CD4-positive, alpha-beta T cell (primary cell): Measurements from ENCODE around the gene DLX6. TPM values are rescaled to one million over a fixed set of nuclear protein-coding genes. Genes with fewer than 3 reads are reported as not detected.

Source experiments
- ATAC-seq: fragments of 200-7000 bp; cut with Tn5 transposase; one replicate; pipeline ENCODE4 v1.10.0; 2022; ENCODE audit warnings: mild to moderate bottlenecking; ENCODE audit not compliant: poor library complexity
- CTCF ChIA-PET: fragments of 350-600 bp; sonication (Branson Sonifier 250); formaldehyde crosslinking; loops from one replicate; lab custom pipeline; 2021; ENCODE audit warnings: antibody characterized with exemption, inconsistent platforms; lab: Charles Lee
- POLR2A ChIA-PET: fragments of 350-600 bp; sonication (Branson Sonifier 250); formaldehyde crosslinking; loops from one replicate; lab custom pipeline; 2021; ENCODE audit warnings: antibody characterized with exemption, inconsistent platforms; lab: Charles Lee
- DNase-seq, 14 experiments: peaks; one replicate each; pipeline ENCODE4 v3.0.0-alpha.2; 2013 to 2020; ENCODE audit warnings: mixed read lengths in 2 of 14
- H3K27ac ChIP-seq, 2 donors: one replicate each; pipeline versions ENCODE4 v1.5.1 to v1.7.0; 2013; ENCODE audit warnings: low read length in 2 of 2, low read depth in 1 of 2, mild to moderate bottlenecking in 1 of 2
- H3K27me3 ChIP-seq, 2 experiments: 1 replicate in 1 of 2; 2 replicates in 1 of 2; pipeline versions ENCODE4 v1.6.1 to v1.7.0; 2013; ENCODE audit warnings: low read length in 2 of 2, control low read depth in 1 of 2, mild to moderate bottlenecking in 1 of 2, moderate library complexity in 1 of 2; ENCODE audit not compliant: insufficient read depth in 2 of 2, control insufficient read depth in 1 of 2
- H3K36me3 ChIP-seq: one replicate; pipeline ENCODE4 v1.6.1; 2013; ENCODE audit warnings: low read length, control low read depth; ENCODE audit not compliant: insufficient read depth
- H3K4me1 ChIP-seq: one replicate; pipeline ENCODE4 v1.6.1; 2013; ENCODE audit warnings: low read length, control low read depth; ENCODE audit not compliant: insufficient read depth
- H3K4me3 ChIP-seq: one replicate; pipeline ENCODE4 v1.5.1; 2013; ENCODE audit warnings: mild to moderate bottlenecking, low read length, moderate library complexity
- H3K9me3 ChIP-seq, 2 experiments: 1 replicate in 1 of 2; 2 replicates in 1 of 2; pipeline versions ENCODE4 v1.6.1 to v1.7.0; 2013; ENCODE audit warnings: low read length in 2 of 2, mild to moderate bottlenecking in 2 of 2, control low read depth in 1 of 2, moderate library complexity in 1 of 2; ENCODE audit not compliant: control insufficient read depth in 1 of 2, insufficient read depth in 1 of 2
- H3K27ac Mint-ChIP-seq: one replicate; pipeline ENCODE4 v1.8.0; 2020; ENCODE audit warnings: mixed read lengths
- H3K27me3 Mint-ChIP-seq: one replicate; pipeline ENCODE4 v1.8.0; 2021; ENCODE audit warnings: mixed read lengths
- H3K36me3 Mint-ChIP-seq: one replicate; pipeline ENCODE4 v1.8.0; 2021; ENCODE audit warnings: low read depth, mixed read lengths
- H3K4me1 Mint-ChIP-seq: one replicate; pipeline ENCODE4 v1.8.0; 2021; ENCODE audit warnings: low read depth, mixed read lengths
- H3K4me3 Mint-ChIP-seq: one replicate; pipeline ENCODE4 v1.8.0; 2020; ENCODE audit warnings: mild to moderate bottlenecking, mixed read lengths
- H3K9me3 Mint-ChIP-seq: one replicate; pipeline ENCODE4 v1.8.0; 2020; ENCODE audit warnings: mixed read lengths
- intact Hi-C, 2 experiments: fragments of 100-400 bp; cut with DNase I in 1 of 2; cut with micrococcal nuclease in 1 of 2; formaldehyde crosslinking; loops; one replicate each; pipeline versions ENCODE4 v1.15.1 to v1.9.0; 2023 to 2025; cut with DNase I, micrococcal nuclease
- polyA plus RNA-seq, 2 donors: library from polyadenylated mRNA; unstranded; fragments of 120-200 nt; gene quantifications; one replicate each; pipeline ENCODE4 v1.2.1, GENCODE V29; 2013
- total RNA-seq, 174 experiments: library from RNA in 2 of 174; stranded (reverse) in 2 of 174; gene quantifications; one replicate each; pipeline ENCODE4 v1.2.3 and lab custom pipeline; 2021 to 2026
- TF ChIP-seq, protein P1 (sequence below): fragments of 200-600 bp; IDR thresholded peaks from one replicate; pipeline ENCODE4 v1.8.0; 2022; ENCODE audit warnings: antibody characterized with exemption, mild to moderate bottlenecking

DLX6 gene
- total RNA-seq (not detected), total RNA-seq (lab: John Stamatoyannopoulos, UW) (0 to 0.08 (median 0) reads per million in 172 experiments)
- polyA plus RNA-seq (2013, experiment 1 of 2), result not detected
- not detected for polyA plus RNA-seq (2013, experiment 2 of 2)

DNA sequence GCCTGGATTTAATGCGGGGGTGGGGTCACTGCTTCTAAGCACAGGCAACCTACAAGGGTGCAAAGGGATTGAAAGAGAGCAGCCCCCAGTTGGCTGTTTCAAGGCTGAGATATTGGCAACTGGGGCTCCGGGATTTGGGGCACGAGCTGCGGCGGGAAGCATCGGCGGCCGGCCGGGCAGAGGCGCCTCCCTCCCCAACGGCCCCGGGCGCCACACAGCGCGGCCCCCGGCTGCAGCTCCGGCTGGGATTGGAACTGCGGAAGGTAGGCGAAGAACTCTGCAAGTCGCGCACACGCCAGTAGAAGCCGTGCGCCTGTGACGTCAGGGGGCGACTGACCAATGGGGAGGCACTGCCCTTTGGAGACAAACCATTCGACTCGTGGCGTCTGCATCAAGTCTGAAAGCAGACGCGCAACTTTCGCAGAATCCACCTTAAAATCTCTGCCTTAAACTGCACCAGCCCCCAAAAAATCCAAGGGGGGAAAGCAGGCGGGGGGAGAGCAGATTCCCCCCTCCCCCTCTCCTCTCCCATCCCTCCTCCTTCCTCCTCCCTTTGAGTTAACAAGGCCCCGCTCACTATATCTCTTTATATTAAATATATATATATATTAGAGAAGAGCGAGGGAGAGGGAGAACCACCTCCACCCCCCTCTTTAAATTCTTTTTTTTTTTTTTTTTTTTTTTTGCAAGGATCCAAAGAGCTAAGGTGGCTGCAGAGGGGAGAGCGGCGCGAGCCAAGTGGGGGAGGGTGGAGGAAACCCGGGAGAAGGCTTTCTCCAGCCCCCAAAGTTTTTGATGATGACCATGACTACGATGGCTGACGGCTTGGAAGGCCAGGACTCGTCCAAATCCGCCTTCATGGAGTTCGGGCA lies at the start of gene DLX6:
TSS of gene DLX6 (plus strand) at position 371 of the 872 bp plus-strand sequence. CDS start at position 796, 425 bp downstream.
- Mint-ChIP-seq H3K9me3 (no peaks in the 10 kb centered on the region), H3K27me3 (peaks cover 97% of the 10 kb centered on the region), H3K36me3 (no peaks in the 10 kb centered on the region), H3K4me1 (peaks cover 26% of the 10 kb centered on the region), H3K27ac (no peak within 1 kb of the TSS), H3K4me3 (peak within 1 kb of the TSS; percentile 70)
- Histone ChIP-seq H3K4me3 (peak within 1 kb of the TSS; percentile 34), H3K36me3 (no peaks in the 10 kb centered on the region), H3K27me3 (peaks cover 81 to 91% of the 10 kb centered on the region in 2 experiments), H3K4me1 (peaks cover 30% of the 10 kb centered on the region), H3K9me3 (peaks cover 0 to 52% of the 10 kb centered on the region in 2 experiments), H3K27ac (no peak within 1 kb of the TSS)
- TF ChIP-seq, protein P1, sequence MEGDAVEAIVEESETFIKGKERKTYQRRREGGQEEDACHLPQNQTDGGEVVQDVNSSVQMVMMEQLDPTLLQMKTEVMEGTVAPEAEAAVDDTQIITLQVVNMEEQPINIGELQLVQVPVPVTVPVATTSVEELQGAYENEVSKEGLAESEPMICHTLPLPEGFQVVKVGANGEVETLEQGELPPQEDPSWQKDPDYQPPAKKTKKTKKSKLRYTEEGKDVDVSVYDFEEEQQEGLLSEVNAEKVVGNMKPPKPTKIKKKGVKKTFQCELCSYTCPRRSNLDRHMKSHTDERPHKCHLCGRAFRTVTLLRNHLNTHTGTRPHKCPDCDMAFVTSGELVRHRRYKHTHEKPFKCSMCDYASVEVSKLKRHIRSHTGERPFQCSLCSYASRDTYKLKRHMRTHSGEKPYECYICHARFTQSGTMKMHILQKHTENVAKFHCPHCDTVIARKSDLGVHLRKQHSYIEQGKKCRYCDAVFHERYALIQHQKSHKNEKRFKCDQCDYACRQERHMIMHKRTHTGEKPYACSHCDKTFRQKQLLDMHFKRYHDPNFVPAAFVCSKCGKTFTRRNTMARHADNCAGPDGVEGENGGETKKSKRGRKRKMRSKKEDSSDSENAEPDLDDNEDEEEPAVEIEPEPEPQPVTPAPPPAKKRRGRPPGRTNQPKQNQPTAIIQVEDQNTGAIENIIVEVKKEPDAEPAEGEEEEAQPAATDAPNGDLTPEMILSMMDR, result no peak
- intact Hi-C loops, result no loop called here
- ChIA-PET CTCF (interaction anchor here (1.9 kb wide), 1 partner anchor 22 kb away, joined by 7 read pairs; no protein-coding TSS in a partner anchor), POLR2A (no interaction called here)
- ATAC-seq (peak; percentile 30), DNase-seq (peak in 5 of 14 experiments; percentile 17 to 53 (median 36))

DNA sequence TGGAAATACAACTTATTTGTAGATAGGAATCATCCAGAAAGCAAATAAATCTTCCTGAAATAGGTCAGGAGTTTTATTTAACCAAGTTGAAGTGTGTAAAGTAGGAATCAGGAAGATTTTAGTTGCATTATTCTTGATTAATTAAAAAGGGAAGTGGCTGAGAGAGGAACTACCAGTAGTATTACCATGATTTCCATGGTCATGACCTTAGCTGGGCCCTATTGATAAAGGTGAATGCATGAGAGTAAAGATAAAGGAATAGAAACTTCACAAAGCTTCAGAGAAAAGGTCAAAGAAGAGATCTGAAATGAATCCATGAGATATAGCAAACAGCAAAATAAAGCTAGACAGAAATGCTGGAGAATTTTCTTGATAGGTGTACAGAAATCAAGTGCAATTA lies 46.2 kb upstream of the DLX6 start:
- peaks cover 31% of the 10 kb centered on the region for H3K27me3 Mint-ChIP-seq
- no peak overlapping the region for H3K4me3 ChIP-seq
- no peaks in the 10 kb centered on the region for H3K9me3 ChIP-seq
- CTCF ChIA-PET, result no interaction called here
- H3K27ac Mint-ChIP-seq, result no peak overlapping the region
- H3K4me3 Mint-ChIP-seq, result no peak overlapping the region
- TF ChIP-seq, protein P1, result no peak
- no peaks in the 10 kb centered on the region for H3K4me1 Mint-ChIP-seq
- H3K9me3 Mint-ChIP-seq, result no peaks in the 10 kb centered on the region
- H3K27me3 ChIP-seq, result peaks cover 9 to 12% of the 10 kb centered on the region in 2 experiments
- H3K36me3 ChIP-seq, result no peaks in the 10 kb centered on the region
- ATAC-seq (no peak), DNase-seq (no peak)
- no peak overlapping the region for H3K27ac ChIP-seq
- H3K4me1 ChIP-seq, result no peaks in the 10 kb centered on the region
- intact Hi-C loops, result no loop called here
- H3K36me3 Mint-ChIP-seq, result no peaks in the 10 kb centered on the region
- POLR2A ChIA-PET, result no interaction called here

DNA sequence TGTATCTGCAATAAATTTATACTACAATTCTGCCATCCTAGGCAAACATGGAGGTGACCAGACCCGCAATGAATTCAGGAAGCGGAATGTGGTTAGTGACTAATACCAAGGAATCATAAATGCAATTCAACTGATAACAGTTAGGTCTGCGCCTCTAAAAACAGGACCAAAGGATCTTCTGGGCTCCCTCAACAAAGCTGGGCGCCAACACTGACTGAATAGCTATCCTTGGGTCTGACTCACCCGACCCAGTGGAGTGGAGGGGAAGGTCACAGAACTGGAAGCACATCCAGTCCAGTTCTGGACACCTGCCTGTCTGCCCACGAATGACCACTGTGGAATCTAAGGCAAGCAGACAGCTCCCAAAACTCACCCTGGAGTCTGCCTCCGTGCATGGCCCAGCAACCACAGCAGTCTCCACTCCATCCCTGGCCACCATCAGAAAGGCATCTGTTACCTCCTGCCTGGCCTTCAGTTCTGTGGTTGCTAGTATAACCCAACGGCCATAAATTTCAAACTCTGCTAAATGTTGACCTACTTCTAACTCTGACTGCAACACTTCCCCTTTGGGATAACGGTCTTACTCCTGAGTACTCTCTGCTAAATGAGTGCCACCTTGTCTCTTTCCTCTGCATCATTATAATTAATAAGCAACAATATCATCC lies 43.0 kb upstream of the DLX6 start:
- CTCF ChIA-PET, result no interaction called here
- H3K9me3 ChIP-seq, result no peaks in the 10 kb centered on the region
- H3K9me3 Mint-ChIP-seq, result no peaks in the 10 kb centered on the region
- no peaks in the 10 kb centered on the region for H3K36me3 Mint-ChIP-seq
- no peaks in the 10 kb centered on the region for H3K36me3 ChIP-seq
- H3K27me3 Mint-ChIP-seq, result peaks cover 47% of the 10 kb centered on the region
- POLR2A ChIA-PET, result no interaction called here
- H3K4me1 ChIP-seq, result no peaks in the 10 kb centered on the region
- no peaks in the 10 kb centered on the region for H3K4me1 Mint-ChIP-seq
- intact Hi-C loops, result no loop called here
- no peak overlapping the region for H3K27ac Mint-ChIP-seq
- DNase-seq, result no peak
- no peak overlapping the region for H3K4me3 Mint-ChIP-seq
- no peak for ATAC-seq
- H3K27me3 ChIP-seq, result peaks cover 16 to 26% of the 10 kb centered on the region in 2 experiments
- TF ChIP-seq, protein P1, result no peak
- no peak overlapping the region for H3K4me3 ChIP-seq
- no peak overlapping the region for H3K27ac ChIP-seq
